Measurements from ENCODE around the gene CSNK1G2.

The CSNK1G2 gene

DNA sequence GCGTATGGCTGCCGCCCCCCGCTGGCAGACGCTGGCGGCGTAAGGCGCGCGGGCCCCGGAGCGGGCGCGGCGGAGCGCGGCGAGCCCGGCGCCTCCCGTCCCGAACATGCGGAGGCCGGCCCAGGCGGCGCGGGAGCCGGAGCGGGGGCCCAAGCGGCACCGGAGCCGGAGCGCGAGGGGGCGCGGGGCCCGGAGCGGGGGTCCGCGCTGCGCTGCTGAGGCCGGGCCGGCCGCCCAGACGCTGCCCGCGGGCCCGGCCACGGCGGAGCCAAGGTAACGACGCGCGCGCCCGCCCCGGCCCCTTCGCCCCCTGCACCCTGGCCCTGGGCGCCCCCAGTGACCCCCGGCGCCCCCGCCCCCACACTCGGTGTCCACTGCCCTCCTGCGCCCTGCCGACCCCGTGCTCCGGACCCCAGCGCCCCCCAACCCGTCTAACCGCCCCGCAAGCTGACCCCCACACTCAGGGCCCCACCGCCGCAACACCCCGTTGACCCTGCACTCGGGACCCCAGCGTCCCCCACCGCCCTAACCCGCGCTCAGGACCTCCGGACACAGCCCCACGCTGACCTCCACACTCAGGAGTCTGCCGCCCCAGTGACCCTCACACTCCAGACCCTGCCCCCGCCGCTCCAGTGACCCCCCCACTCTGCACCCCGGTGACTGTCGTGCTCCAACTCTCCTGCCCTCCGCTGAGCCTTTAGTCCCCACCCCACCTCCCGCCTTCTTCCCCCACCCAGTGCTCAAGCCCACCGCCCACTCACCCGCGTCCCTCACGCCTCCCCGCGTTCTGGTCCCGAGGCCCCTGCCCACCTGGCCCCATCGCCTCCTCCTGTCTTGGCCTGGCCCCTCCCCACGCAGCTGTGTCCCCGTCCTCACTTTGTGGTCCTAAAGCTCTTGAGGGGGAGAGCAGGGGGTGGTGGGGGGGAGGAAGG lies at the start of gene CSNK1G2:
TSS of gene CSNK1G2 (plus strand) at position 27 of the 932 bp plus-strand sequence. CDS start 28,601 bp downstream, outside the sequence.
- DNase-seq, result no peak

GRCh38 chr19:1893791-1894190 lies 47.2 kb upstream of the CSNK1G2 start:
- no peak for DNase-seq

- no peak for DNase-seq
These were observed 44.5 kb upstream of the CSNK1G2 start for GRCh38 chr19:1896508-1896907.

- DNase-seq, result no peak
These were observed 39.0 kb upstream of the CSNK1G2 start for GRCh38 chr19:1901940-1902404.

DNA sequence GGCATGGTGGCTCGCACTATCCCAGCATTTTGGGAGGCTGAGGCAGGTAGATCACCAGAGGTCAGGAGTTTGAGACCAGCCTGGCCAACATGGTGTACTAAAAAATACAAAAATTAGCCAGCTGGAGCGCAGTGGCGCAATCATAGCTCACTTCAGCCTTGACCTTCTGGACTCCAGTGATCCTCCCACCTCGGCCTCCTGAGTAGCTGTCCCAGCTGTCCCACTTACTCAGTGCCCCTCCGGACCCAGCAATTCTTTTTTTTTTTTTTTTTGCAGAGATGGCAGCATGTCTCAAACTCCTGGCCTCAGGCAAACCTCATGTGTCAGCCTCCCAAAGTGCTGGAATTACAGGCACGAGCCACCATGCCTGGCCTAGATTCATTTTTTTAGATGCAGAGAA lies 38.0 kb upstream of the CSNK1G2 start:
- DNase-seq, result no peak

- no peak for DNase-seq
These were observed 36.2 kb upstream of the CSNK1G2 start for GRCh38 chr19:1904860-1905109.

- peak; percentile 99 for DNase-seq
These were observed 35.7 kb upstream of the CSNK1G2 start, which contains the start of the genes ADAT3 and SCAMP4 for GRCh38 chr19:1905110-1905862. Gene ADAT3 (plus strand): TSS chr19:1905399. CDS start chr19:1912048, 6,649 bp downstream. Gene SCAMP4 (plus strand): TSS chr19:1905399. CDS start chr19:1915020, 9,621 bp downstream.

GRCh38 chr19:1905863-1906375 lies 35.1 kb upstream of the CSNK1G2 start:
- no peak for DNase-seq

GRCh38 chr19:1906985-1907562 lies 33.9 kb upstream of the CSNK1G2 start:
- no peak for DNase-seq

DNA sequence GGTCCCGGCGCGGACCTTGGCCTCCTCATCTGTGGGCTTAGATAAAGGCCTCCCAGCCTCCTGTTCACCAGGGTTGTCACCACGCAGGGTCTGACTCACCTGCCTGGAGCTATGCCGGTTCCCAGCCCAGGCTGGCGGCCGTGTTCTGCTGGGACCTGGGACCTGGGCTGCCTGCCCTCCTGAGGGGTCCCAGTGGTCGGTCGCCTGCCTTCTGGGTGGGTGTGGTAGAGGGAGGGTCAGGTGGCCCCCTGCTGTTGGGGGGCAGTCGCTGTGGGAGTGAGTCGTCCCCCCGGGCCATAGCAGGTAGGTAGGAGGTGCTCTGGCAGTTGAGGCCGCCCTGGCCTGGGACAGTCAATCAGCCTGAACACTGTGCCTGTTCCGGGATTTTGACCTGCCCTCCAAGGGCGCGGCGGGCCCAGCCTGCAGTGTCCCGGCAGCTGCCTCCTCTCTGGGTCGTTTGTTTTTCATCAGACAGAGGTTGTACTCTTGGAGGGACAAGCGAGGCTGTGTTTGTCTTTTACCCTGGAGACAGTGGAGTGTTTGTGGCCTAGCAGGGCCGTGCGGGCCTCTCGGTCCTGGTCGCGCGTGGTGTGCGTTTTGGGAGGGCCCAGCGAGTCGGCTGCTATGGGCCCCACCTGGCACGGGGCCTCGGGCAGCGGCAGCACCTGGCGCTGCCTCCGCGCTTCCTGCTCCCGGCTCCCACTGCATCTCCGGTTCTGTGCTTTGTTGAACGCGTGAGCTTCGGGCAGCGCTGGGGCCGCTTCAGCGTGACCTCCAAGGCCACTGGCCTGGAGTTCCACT lies 33.2 kb upstream of the CSNK1G2 start:
- DNase-seq, result no peak

DNA sequence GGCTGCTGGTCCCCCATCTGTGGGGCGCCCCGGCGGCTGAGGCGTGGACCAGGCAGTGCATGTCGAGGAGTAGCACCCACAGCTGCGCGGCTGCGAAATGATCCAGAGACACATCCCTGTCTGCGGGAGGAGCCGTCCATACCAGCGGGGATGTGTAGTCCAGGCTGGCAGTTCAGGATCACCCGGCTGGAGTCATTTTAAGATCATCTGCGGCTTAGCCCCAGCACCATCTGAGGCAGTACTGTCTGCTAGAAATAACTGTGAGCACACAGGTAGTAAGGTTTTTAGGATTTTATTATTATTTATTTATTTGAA lies 32.7 kb upstream of the CSNK1G2 start:
- no peak for DNase-seq

DNA sequence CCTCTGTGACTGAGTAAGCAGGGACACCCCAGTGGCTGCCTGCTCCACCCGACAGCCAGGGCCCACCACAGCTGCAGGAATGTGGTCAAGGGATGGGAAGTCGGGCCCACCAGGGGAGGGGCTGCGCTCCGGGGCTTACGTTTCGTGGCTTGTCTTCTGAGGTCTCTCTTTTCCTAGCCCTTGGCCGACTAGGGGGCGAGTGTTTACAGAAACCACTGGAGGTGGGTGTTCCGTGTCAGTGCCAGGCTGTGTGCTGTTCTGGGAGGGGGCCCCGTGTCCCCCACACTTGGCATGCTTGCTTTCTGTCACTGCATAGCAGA lies 31.3 kb upstream of the CSNK1G2 start:
- no peak for DNase-seq

GRCh38 chr19:1910177-1910576 lies 30.8 kb upstream of the CSNK1G2 start:
- DNase-seq, result no peak

DNA sequence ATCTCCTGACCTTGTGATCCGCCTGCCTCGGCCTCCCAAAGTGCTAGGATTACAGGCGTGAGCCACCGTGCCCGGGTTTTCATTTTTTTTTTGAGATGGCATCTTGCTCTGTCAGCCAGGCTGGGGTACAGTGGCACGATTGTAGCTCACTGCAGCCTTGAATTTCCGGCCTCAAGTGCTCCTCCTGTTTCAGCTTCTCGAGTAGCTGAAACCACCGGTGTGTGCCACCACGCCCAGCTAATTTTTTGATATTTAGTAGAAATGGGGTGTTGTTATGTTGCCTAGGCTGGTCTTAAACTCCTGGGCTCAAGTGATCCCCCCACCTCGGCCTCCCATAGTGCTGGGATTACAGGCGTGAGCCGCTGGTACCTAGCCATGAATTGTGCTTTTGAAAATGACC lies 29.9 kb upstream of the CSNK1G2 start:
- DNase-seq, result no peak

GRCh38 chr19:1911995-1912394 lies 29.0 kb upstream of the CSNK1G2 start:
- DNase-seq, result no peak

GRCh38 chr19:1912760-1913505 lies 28.0 kb upstream of the CSNK1G2 start:
- DNase-seq, result no peak

DNA sequence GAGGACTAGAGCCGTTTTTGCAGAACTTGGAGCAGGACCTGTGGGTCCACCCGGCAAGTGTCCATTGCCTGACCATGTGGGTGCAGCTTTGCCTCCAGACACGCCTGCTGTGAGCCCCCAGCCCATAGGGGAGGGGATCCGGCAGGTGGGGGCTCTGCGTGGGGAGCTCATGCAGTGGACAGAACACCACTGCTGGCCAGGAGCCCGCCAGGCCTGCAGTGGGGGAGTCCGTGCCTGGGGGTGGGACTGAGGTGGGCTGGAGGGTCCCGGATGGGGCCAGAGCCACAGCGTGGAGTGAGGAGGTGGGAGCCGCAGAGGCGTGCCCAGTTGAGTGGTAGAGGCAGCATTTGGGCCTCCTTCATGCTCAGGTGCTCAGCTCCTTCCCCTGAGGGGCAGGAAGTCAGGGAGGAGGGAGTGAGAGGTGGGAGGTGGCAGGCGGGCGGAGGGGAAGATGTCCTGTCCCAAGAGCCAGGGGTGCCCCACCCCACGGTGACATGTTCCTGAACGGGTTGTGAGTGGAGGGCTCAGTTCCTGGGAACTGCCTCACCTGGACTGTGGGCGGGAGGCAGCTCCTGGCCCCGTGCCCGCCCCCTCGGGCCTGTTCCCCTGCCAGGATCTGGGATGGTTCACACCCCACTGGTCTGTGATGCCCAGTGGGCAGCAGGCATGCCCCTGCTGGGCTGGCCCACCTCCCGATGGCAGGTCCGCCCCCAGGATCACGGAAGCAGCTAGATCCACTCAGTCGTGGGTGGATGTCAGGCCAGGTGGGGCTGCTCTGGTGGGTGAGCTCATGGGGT lies 27.0 kb upstream of the CSNK1G2 start:
- DNase-seq, result no peak

GRCh38 chr19:1914826-1915341 lies 26.1 kb upstream of the CSNK1G2 start:
- DNase-seq, result no peak

DNA sequence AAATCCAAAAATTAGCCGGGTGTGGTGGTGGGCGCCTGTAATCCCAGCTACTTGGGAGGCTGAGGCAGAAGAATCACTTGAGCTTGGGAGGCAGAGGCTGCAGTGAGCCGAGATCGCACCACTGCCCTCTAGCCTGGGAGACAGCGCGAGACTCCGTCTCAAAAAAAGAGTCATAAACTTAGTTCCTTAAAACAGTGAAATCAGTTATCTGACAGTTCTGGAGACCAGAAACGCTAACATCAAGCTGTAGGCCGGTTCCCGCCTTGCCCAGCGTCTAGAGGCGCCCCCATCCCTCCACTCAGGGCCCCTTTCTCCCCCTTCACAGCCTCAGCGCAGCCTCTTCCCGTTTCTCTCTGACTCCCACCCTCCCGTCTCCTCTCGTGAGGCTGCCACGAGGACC lies 23.8 kb upstream of the CSNK1G2 start:
- DNase-seq, result no peak

GRCh38 chr19:1917926-1918325 lies 23.0 kb upstream of the CSNK1G2 start:
- DNase-seq, result no peak

GRCh38 chr19:1918975-1919374 lies 22.0 kb upstream of the CSNK1G2 start:
- no peak for DNase-seq

Measured in activated effector memory CD4-positive, alpha-beta T cell treated with Interleukin-2 at 50 U/mL for 16 hours (primary cell).